ENCODE measurements around the gene PDHX.

DNA sequence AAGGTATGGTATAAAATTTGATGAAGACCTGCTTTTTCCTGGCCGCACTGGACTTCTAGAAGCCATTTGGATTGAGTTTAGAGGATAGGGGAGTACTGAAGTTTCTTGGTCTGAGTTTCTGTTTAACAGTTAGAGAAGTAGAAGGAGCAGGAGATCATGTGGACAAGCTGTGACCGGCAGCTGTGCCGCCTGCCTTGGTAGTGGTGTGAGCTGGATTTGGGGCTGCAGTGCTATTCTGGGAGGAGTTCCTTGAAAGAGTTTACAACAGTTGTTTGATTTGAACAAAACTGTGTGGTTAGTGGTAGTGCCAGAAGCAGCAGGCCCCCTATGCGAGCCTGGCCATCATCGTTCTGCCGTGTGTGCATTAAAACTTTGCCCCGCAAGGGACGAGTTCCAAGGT is 105.2 kb downstream of the PDHX start:
- no peak for TF ChIP-seq EZH2 (IDR thresholded peaks at IDR 0.05; ENCODE audit: borderline replicate concordance, low read depth, low read length, severe bottlenecking)
- TF ChIP-seq, protein P1, sequence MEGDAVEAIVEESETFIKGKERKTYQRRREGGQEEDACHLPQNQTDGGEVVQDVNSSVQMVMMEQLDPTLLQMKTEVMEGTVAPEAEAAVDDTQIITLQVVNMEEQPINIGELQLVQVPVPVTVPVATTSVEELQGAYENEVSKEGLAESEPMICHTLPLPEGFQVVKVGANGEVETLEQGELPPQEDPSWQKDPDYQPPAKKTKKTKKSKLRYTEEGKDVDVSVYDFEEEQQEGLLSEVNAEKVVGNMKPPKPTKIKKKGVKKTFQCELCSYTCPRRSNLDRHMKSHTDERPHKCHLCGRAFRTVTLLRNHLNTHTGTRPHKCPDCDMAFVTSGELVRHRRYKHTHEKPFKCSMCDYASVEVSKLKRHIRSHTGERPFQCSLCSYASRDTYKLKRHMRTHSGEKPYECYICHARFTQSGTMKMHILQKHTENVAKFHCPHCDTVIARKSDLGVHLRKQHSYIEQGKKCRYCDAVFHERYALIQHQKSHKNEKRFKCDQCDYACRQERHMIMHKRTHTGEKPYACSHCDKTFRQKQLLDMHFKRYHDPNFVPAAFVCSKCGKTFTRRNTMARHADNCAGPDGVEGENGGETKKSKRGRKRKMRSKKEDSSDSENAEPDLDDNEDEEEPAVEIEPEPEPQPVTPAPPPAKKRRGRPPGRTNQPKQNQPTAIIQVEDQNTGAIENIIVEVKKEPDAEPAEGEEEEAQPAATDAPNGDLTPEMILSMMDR (IDR thresholded peaks at IDR 0.05; ENCODE audit: borderline replicate concordance, extremely low read depth, low read length, poor library complexity, severe bottlenecking): no peak

All from DND-41 (cell line).